GM12892 (cell line): ENCODE data around the gene KCNN1.
"Not testable (repeated sequence)": the region's sequence is repeated elsewhere in the genome, so short reads cannot be mapped to it uniquely, and the experiment has no call there.

ENCODE experiments used
- POLR2A ChIP-seq: IDR thresholded peaks from 2 replicates; pipeline ENCODE4 v1.6.1; 2011; ENCODE audit warnings: low read depth, low read length, control low read depth
- POLR2AphosphoS5 ChIP-seq: IDR thresholded peaks from 2 replicates; pipeline ENCODE4 v1.6.1; 2011; ENCODE audit warnings: low read depth, low read length, control low read depth
- TAF1 ChIP-seq: IDR thresholded peaks from 2 replicates; pipeline ENCODE4 v1.6.1; 2011; ENCODE audit warnings: low read depth, mild to moderate bottlenecking, control low read depth, low read length, borderline replicate concordance

- not testable (repeated sequence) for TF ChIP-seq POLR2A, POLR2AphosphoS5, TAF1
Measured at GRCh38 chr19:17986569-17986968, 19.7 kb downstream of the KCNN1 start.
